OCI-LY7 (cell line): ENCODE measurements around the gene SEMA4D. TPM values are rescaled to one million over a fixed set of nuclear protein-coding genes. Genes with fewer than 3 reads are reported as not detected.

Experiments used
- BruUV-seq: library from RNA; stranded (reverse); fragments of 400-500 nt; replicated peaks from 2 replicates; lab custom pipeline; 2021; lab: Mats Ljungman, UMichigan
- CTCF ChIA-PET: fragments of 300-600 bp; sonication (Branson Sonifier 250); formaldehyde crosslinking; loops from one replicate; lab custom pipeline; 2022; ENCODE audit warnings: antibody characterized with exemption; ENCODE audit not compliant: unreplicated experiment; lab: Charles Lee
- POLR2A ChIA-PET: fragments of 300-600 bp; sonication (Branson Sonifier 250); formaldehyde crosslinking; loops from one replicate; lab custom pipeline; 2022; ENCODE audit warnings: antibody characterized with exemption; lab: Charles Lee
- DNase-seq: peaks from one replicate; pipeline ENCODE4 v3.0.0-alpha.2; 2015; ENCODE audit warnings: low spot score
- H2AFZ ChIP-seq: fragments of 200-600 bp; sonication (generic), shearing (Covaris generic); 2 replicates; pipeline ENCODE4 v1.6.1; 2014; ENCODE audit warnings: mild to moderate bottlenecking, antibody characterized with exemption, low read length, moderate library complexity
- H3K27ac ChIP-seq: fragments of 200-600 bp; sonication (generic); 2 replicates; pipeline ENCODE4 v1.5.1; 2014; ENCODE audit warnings: mixed run types, low read depth, mild to moderate bottlenecking, moderate library complexity, low read length, inconsistent platforms; ENCODE audit not compliant: poor library complexity, severe bottlenecking
- H3K36me3 ChIP-seq: fragments of 200-600 bp; sonication (generic); 2 replicates; pipeline ENCODE4 v1.6.1; 2014; ENCODE audit warnings: mild to moderate bottlenecking, antibody characterized with exemption, low read length, moderate library complexity, mixed read lengths; ENCODE audit not compliant: insufficient read depth
- H3K4me1 ChIP-seq: fragments of 200-600 bp; sonication (generic); 2 replicates; pipeline ENCODE4 v1.5.1; 2014; ENCODE audit warnings: mild to moderate bottlenecking, low read length; ENCODE audit not compliant: insufficient read depth, poor library complexity, severe bottlenecking
- H3K4me2 ChIP-seq: fragments of 200-600 bp; sonication (generic); 2 replicates; pipeline ENCODE4 v1.6.1; 2014; ENCODE audit warnings: mild to moderate bottlenecking, low read length
- H3K4me3 ChIP-seq: fragments of 200-600 bp; sonication (generic); 2 replicates; pipeline ENCODE4 v1.5.1; 2014; ENCODE audit warnings: mild to moderate bottlenecking, low read depth, low read length; ENCODE audit not compliant: poor library complexity, severe bottlenecking
- H3K79me2 ChIP-seq: fragments of 200-600 bp; sonication (generic); 2 replicates; pipeline ENCODE4 v1.6.1; 2016; ENCODE audit warnings: low read depth, mild to moderate bottlenecking, low read length, moderate library complexity, mixed read lengths; ENCODE audit not compliant: insufficient read depth
- H3K9me2 ChIP-seq: fragments of 200-600 bp; sonication (generic); 2 replicates; pipeline ENCODE4 v1.6.1; 2016; ENCODE audit warnings: mild to moderate bottlenecking, low read length, mixed read lengths; ENCODE audit not compliant: insufficient read depth
- H3K9me3 ChIP-seq: fragments of 200-600 bp; sonication (generic); 2 replicates; pipeline ENCODE4 v1.6.1; 2014; ENCODE audit warnings: mild to moderate bottlenecking, mixed run types, low read length, mixed read lengths
- H4K20me1 ChIP-seq: fragments of 200-600 bp; sonication (generic); 2 replicates; pipeline ENCODE4 v1.6.1; 2014; ENCODE audit warnings: mild to moderate bottlenecking, antibody characterized with exemption, low read length, moderate library complexity, mixed read lengths; ENCODE audit not compliant: insufficient read depth
- CTCF ChIP-seq: fragments of 200-600 bp; sonication (generic); conservative IDR thresholded peaks from 2 replicates; pipeline ENCODE4 v1.5.1; 2014; ENCODE audit warnings: mild to moderate bottlenecking, antibody characterized with exemption, low read length, moderate library complexity, mixed read lengths
- EZH2phosphoT487 ChIP-seq: fragments of 200-600 bp; sonication (generic); IDR thresholded peaks from 2 replicates; pipeline ENCODE4 v1.6.1; 2018; ENCODE audit warnings: low read depth, borderline replicate concordance, mild to moderate bottlenecking, mixed run types, antibody characterized with exemption, low read length, moderate library complexity, mixed read lengths
- intact Hi-C: fragments of 100-400 bp; cut with micrococcal nuclease; formaldehyde crosslinking; loops from one replicate; pipeline ENCODE4 v1.10.0; 2022; ENCODE audit not compliant: unreplicated experiment
- total RNA-seq, 2 experiments: library from RNA; depleted of rRNA in 1 of 2; stranded (reverse); fragments of >200 nt in 1 of 2; shearing (Covaris generic) in 1 of 2; gene quantifications; 2 replicates each; pipeline ENCODE4 v1.2.3, GENCODE V29; 2014 to 2022

Gene SEMA4D
- total RNA-seq, 2 experiments from 2014 or later = 28.5 to 60.5 TPM

GRCh38 chr9:89460551-89460950 lies 37.4 kb downstream of the SEMA4D start:
- H4K20me1 ChIP-seq = no peaks in the 10 kb centered on the region
- no peaks in the 10 kb centered on the region for H3K9me2 ChIP-seq
- H3K36me3 ChIP-seq = no peaks in the 10 kb centered on the region
- H3K4me1 ChIP-seq = peaks cover 17% of the 10 kb centered on the region
- H3K27ac ChIP-seq = no peak overlapping the region
- DNase-seq = no peak
- H3K9me3 ChIP-seq = no peaks in the 10 kb centered on the region
- no peak overlapping the region for H3K4me3 ChIP-seq
- BruUV-seq = no TSS peak
- no peaks in the 10 kb centered on the region for H3K79me2 ChIP-seq
- intact Hi-C loops = no loop called here
- TF ChIP-seq CTCF (no peak), EZH2phosphoT487 (no peak)
- ChIA-PET CTCF (no interaction called here), POLR2A (no interaction called here)
- H3K4me2 ChIP-seq = no peak overlapping the region
- no peak overlapping the region for H2AFZ ChIP-seq

GRCh38 chr9:89458768-89459496 lies 39.0 kb downstream of the SEMA4D start:
- DNase-seq = no peak
- Histone ChIP-seq H3K9me3 (no peaks in the 10 kb centered on the region), H3K4me2 (no peak overlapping the region), H3K9me2 (no peaks in the 10 kb centered on the region), H3K36me3 (peaks cover 12% of the 10 kb centered on the region; the same call in 1 of the 2 replicates), H3K4me1 (peaks cover 3% of the 10 kb centered on the region), H4K20me1 (no peaks in the 10 kb centered on the region), H3K27ac (no peak overlapping the region), H3K79me2 (no peaks in the 10 kb centered on the region), H2AFZ (no peak overlapping the region), H3K4me3 (no peak overlapping the region)
- intact Hi-C loops = no loop called here
- no TSS peak for BruUV-seq
- TF ChIP-seq CTCF = no peak
- no peak for TF ChIP-seq EZH2phosphoT487
- ChIA-PET POLR2A (no interaction called here), CTCF (no interaction called here)

- Histone ChIP-seq H3K4me1 (no peaks in the 10 kb centered on the region), H3K4me3 (no peak overlapping the region), H3K79me2 (no peaks in the 10 kb centered on the region), H4K20me1 (no peaks in the 10 kb centered on the region), H3K27ac (no peak overlapping the region), H3K9me3 (no peaks in the 10 kb centered on the region), H2AFZ (no peak overlapping the region), H3K9me2 (no peaks in the 10 kb centered on the region), H3K36me3 (peaks cover 13% of the 10 kb centered on the region; the same call in 1 of the 2 replicates), H3K4me2 (no peak overlapping the region)
- TF ChIP-seq EZH2phosphoT487 = no peak
- no peak for TF ChIP-seq CTCF
- BruUV-seq = no TSS peak
- intact Hi-C loops = no loop called here
- CTCF ChIA-PET = no interaction called here
- DNase-seq = no peak
- POLR2A ChIA-PET = no interaction called here
These were observed 40.5 kb downstream of the SEMA4D start for GRCh38 chr9:89457376-89457855.
